Transverse colon (tissue), 4 donors: ENCODE measurements around the gene APC2. TPM values are rescaled to one million over a fixed set of nuclear protein-coding genes. Genes with fewer than 3 reads are reported as not detected.

Experiments
- DNase-seq: peaks from one replicate; pipeline ENCODE4 v3.0.0-alpha.2; 2019
- H3K27ac ChIP-seq, 4 donors: fragments of 200-600 bp; sonication (generic); 2 replicates each; pipeline ENCODE4 v1.5.1; 2016 to 2018; ENCODE audit warnings: inconsistent platforms in 4 of 4
- H3K27me3 ChIP-seq: fragments of 200-600 bp; sonication (generic); 2 replicates; pipeline ENCODE4 v1.5.1; 2017; ENCODE audit warnings: inconsistent platforms
- H3K36me3 ChIP-seq, 4 donors: fragments of 200-600 bp; sonication (generic); 2 replicates each; pipeline ENCODE4 v1.5.1; 2017 to 2019; ENCODE audit warnings: inconsistent platforms in 4 of 4
- H3K4me1 ChIP-seq, 4 donors: fragments of 200-600 bp; sonication (generic); 2 replicates each; pipeline ENCODE4 v1.5.1; 2017 to 2020; ENCODE audit warnings: inconsistent platforms in 4 of 4
- H3K4me3 ChIP-seq, 4 donors: fragments of 200-600 bp; sonication (generic); 1 replicate in 1 of 4; 2 replicates in 3 of 4; pipeline versions ENCODE4 v1.5.1 to v1.6.1; 2017 to 2019; ENCODE audit warnings: inconsistent platforms in 4 of 4
- H3K9me3 ChIP-seq, 2 donors: fragments of 200-600 bp; sonication (generic); 2 replicates each; pipeline ENCODE4 v1.5.1; 2017 to 2019; ENCODE audit warnings: inconsistent platforms in 2 of 2
- CTCF ChIP-seq, 5 experiments: fragments of 200-600 bp in 3 of 5; fragments of 450-650 bp in 2 of 5; sonication (generic) in 3 of 5; IDR thresholded peaks; 1 replicate in 2 of 5; 2 replicates in 3 of 5; pipeline ENCODE4 v1.5.1; 2016 to 2017; ENCODE audit warnings: antibody characterized with exemption in 5 of 5, inconsistent platforms in 3 of 5, mild to moderate bottlenecking in 2 of 5, moderate library complexity in 1 of 5
- EP300 ChIP-seq: sonication (generic); formaldehyde crosslinking; IDR thresholded peaks from one replicate; pipeline ENCODE4 v1.6.1; 2017; ENCODE audit warnings: antibody characterized with exemption, low read depth
- POLR2A ChIP-seq: fragments of 450-650 bp; IDR thresholded peaks from one replicate; pipeline ENCODE4 v1.6.1; 2016; ENCODE audit warnings: antibody characterized with exemption, mild to moderate bottlenecking, moderate library complexity
- POLR2AphosphoS5 ChIP-seq, 3 donors: sonication (generic); formaldehyde crosslinking; IDR thresholded peaks; one replicate each; pipeline ENCODE4 v1.6.1; 2016; ENCODE audit warnings: antibody characterized with exemption in 3 of 3
- WGBS, 2 donors: methylation state at CpG; one replicate each; pipeline ENCODE4 v1.1.5; 2018; ENCODE audit warnings: low coverage in 1 of 2; 5-methylcytosine and 5-hydroxymethylcytosine counted together
- in situ Hi-C, 4 donors: fragments of 200-750 bp; cut with MboI; loops; one replicate each; pipeline versions ENCODE4 v1.15.0 to v1.15.1; 2017; ENCODE audit warnings: low sequenced_read_pairs in 3 of 4, low pct_ligation_motif_present in 1 of 4, low pct_unique_long_range_greater_than_20kb in 1 of 4
- intact Hi-C: fragments of 100-400 bp; cut with DNase I; formaldehyde crosslinking; loops from one replicate; pipeline ENCODE4 v1.15.1; 2023; ENCODE audit warnings: low total_unique reads
- total RNA-seq, 4 donors: library from RNA; depleted of rRNA; stranded (reverse); fragments of >200 nt; gene quantifications; one replicate each; pipeline ENCODE4 v1.1.0, GENCODE V29; 2016

The APC2 gene
- total RNA-seq, 4 donors from 2014 or later: under 0.01 to 6.0 (median 0.36) TPM

GRCh38 chr19:1431759-1432506 lies 18.0 kb upstream of the APC2 start:
- H3K9me3 ChIP-seq: no peaks in the 10 kb centered on the region
- DNase-seq: no peak
- H3K36me3 ChIP-seq: peaks cover 0 to 40% (median 22%) of the 10 kb centered on the region in 4 donors
- H3K4me3 ChIP-seq: no peak overlapping the region
- H3K27me3 ChIP-seq: no peaks in the 10 kb centered on the region
- 93% methylated on average over 24 of the region's 24 CpGs; no CpG with 5 or more reads in 1 of the 2 donors for WGBS, 2 donors
- H3K27ac ChIP-seq: no peak overlapping the region
- H3K4me1 ChIP-seq: peaks cover 0 to 3% (median 0%) of the 10 kb centered on the region in 4 donors
- no peak for TF ChIP-seq EP300
- TF ChIP-seq POLR2A: no peak
- no peak for TF ChIP-seq CTCF (IDR thresholded peaks at IDR 0.05)
- TF ChIP-seq POLR2AphosphoS5 (IDR thresholded peaks at IDR 0.05): no peak
- in situ Hi-C loops (no loop called here), intact Hi-C loops (no loop called here)

GRCh38 chr19:1432507-1432887 lies 17.4 kb upstream of the APC2 start:
- Histone ChIP-seq H3K4me1 (peaks cover 0 to 9% (median 2%) of the 10 kb centered on the region in 4 donors), H3K27ac (no peak overlapping the region), H3K27me3 (no peaks in the 10 kb centered on the region), H3K36me3 (peaks cover 0 to 40% (median 22%) of the 10 kb centered on the region in 4 donors), H3K9me3 (no peaks in the 10 kb centered on the region), H3K4me3 (no peak overlapping the region)
- TF ChIP-seq POLR2AphosphoS5 (IDR thresholded peaks at IDR 0.05) (no peak), POLR2A (no peak), EP300 (no peak)
- in situ Hi-C loops: no loop called here
- no peak for DNase-seq
- WGBS, 2 donors: 96% methylated on average over 16 of the region's 16 CpGs; no CpG with 5 or more reads in 1 of the 2 donors
- intact Hi-C loops: no loop called here

- Histone ChIP-seq H3K4me3 (no peak overlapping the region), H3K27ac (no peak overlapping the region), H3K27me3 (no peaks in the 10 kb centered on the region), H3K36me3 (peaks cover 0 to 40% (median 22%) of the 10 kb centered on the region in 4 donors), H3K9me3 (no peaks in the 10 kb centered on the region), H3K4me1 (peaks cover 0 to 14% (median 7%) of the 10 kb centered on the region in 4 donors)
- no peak for TF ChIP-seq CTCF (IDR thresholded peaks at IDR 0.05)
- TF ChIP-seq POLR2AphosphoS5 (IDR thresholded peaks at IDR 0.05): no peak
- TF ChIP-seq EP300: no peak
- TF ChIP-seq POLR2A: no peak
- in situ Hi-C loops (no loop called here), intact Hi-C loops (no loop called here)
- DNase-seq: no peak
- 94% methylated on average over 22 of the region's 47 CpGs; no CpG with 5 or more reads in 1 of the 2 donors for WGBS, 2 donors
Measured at GRCh38 chr19:1433119-1434039, 16.5 kb upstream of the APC2 start.

GRCh38 chr19:1434040-1434366 lies 15.9 kb upstream of the APC2 start:
- Histone ChIP-seq H3K27me3 (no peaks in the 10 kb centered on the region), H3K9me3 (no peaks in the 10 kb centered on the region), H3K27ac (no peak overlapping the region), H3K36me3 (peaks cover 0 to 36% (median 19%) of the 10 kb centered on the region in 4 donors), H3K4me1 (peaks cover 0 to 17% (median 8%) of the 10 kb centered on the region in 4 donors), H3K4me3 (no peak overlapping the region)
- TF ChIP-seq CTCF (IDR thresholded peaks at IDR 0.05) (no peak), POLR2A (no peak), EP300 (no peak), POLR2AphosphoS5 (IDR thresholded peaks at IDR 0.05) (no peak)
- intact Hi-C loops (no loop called here), in situ Hi-C loops (no loop called here)
- WGBS, 2 donors: 92 to 100% methylated on average over 3 to 15 of the region's 17 CpGs
- DNase-seq: no peak
